HUES6 (cell line): ENCODE measurements around the gene MOB3C.
A peak's percentile ranks its signal among the peaks of the same experiment; 100 is the strongest.

Source experiments
- H3K27ac ChIP-seq: 2 replicates; pipeline ENCODE4 v1.7.0; 2013; ENCODE audit warnings: low read depth, mild to moderate bottlenecking, low read length, inconsistent platforms
- H3K27me3 ChIP-seq: 2 replicates; pipeline ENCODE4 v1.6.1; 2013; ENCODE audit warnings: low read length; ENCODE audit not compliant: control insufficient read depth, insufficient read depth
- H3K36me3 ChIP-seq: 2 replicates; pipeline ENCODE4 v1.6.1; 2013; ENCODE audit warnings: low read length; ENCODE audit not compliant: control insufficient read depth, insufficient read depth
- H3K4me1 ChIP-seq: 2 replicates; pipeline ENCODE4 v1.6.1; 2013; ENCODE audit warnings: low read length; ENCODE audit not compliant: control insufficient read depth, insufficient read depth
- H3K4me3 ChIP-seq: 2 replicates; pipeline ENCODE4 v1.5.1; 2013; ENCODE audit warnings: low read depth, low read length
- H3K9ac ChIP-seq: one replicate; pipeline ENCODE4 v1.6.1; 2013; ENCODE audit warnings: mild to moderate bottlenecking, low read length
- H3K9me3 ChIP-seq: 2 replicates; pipeline ENCODE4 v1.6.1; 2013; ENCODE audit warnings: low read depth, low read length; ENCODE audit not compliant: control insufficient read depth, insufficient read depth

Gene MOB3C

GRCh38 chr1:46603858-46604549 is 12.6 kb downstream of the MOB3C start, which contains the start of gene MKNK1:
Gene MKNK1, minus strand, starts transcription at chr1:46604268. Its CDS starts 20,941 bp downstream, at chr1:46583327.
- no peaks in the 10 kb centered on the region for H3K36me3 ChIP-seq
- peak within 1 kb of the TSS; percentile 49 for H3K9ac ChIP-seq
- peak within 1 kb of the TSS; percentile 87 for H3K4me3 ChIP-seq
- H3K4me1 ChIP-seq, result peaks cover 10% of the 10 kb centered on the region
- H3K27me3 ChIP-seq, result no peaks in the 10 kb centered on the region
- no peak within 1 kb of the TSS for H3K27ac ChIP-seq
- no peaks in the 10 kb centered on the region for H3K9me3 ChIP-seq

DNA sequence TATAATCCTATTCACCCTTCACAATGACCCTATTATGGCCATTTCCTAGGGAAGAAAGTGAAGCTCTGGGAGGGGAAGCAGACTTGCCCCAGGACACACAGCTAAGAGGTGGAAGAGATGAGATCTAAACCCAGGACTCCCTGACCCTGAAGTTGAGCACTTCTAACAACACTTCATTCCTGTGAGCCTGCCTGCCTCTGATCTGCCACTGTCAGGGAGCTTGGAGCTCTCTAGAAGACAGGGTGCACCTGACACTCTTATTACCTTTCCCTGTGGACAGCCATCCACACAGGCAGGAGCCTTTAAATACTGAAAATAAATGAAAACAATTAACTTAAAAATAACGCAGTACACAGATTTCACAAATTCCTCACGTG is 13.1 kb downstream of the MOB3C start:
- Histone ChIP-seq H3K4me3 (peak overlapping the region; percentile 87), H3K9me3 (no peaks in the 10 kb centered on the region), H3K4me1 (peaks cover 10% of the 10 kb centered on the region), H3K27ac (no peak overlapping the region), H3K27me3 (no peaks in the 10 kb centered on the region), H3K9ac (peak overlapping the region; percentile 49), H3K36me3 (no peaks in the 10 kb centered on the region)

- Histone ChIP-seq H3K36me3 (no peaks in the 10 kb centered on the region), H3K27me3 (no peaks in the 10 kb centered on the region), H3K9ac (no peak overlapping the region), H3K4me1 (peaks cover 10% of the 10 kb centered on the region), H3K9me3 (no peaks in the 10 kb centered on the region), H3K27ac (no peak overlapping the region), H3K4me3 (no peak overlapping the region)
These were observed 15.2 kb downstream of the MOB3C start for GRCh38 chr1:46601257-46602007.

- Histone ChIP-seq H3K27me3 (no peaks in the 10 kb centered on the region), H3K36me3 (no peaks in the 10 kb centered on the region), H3K9ac (no peak overlapping the region), H3K9me3 (no peaks in the 10 kb centered on the region), H3K4me3 (no peak overlapping the region), H3K4me1 (peaks cover 6% of the 10 kb centered on the region), H3K27ac (no peak overlapping the region)
These were observed 17.3 kb downstream of the MOB3C start for GRCh38 chr1:46599059-46599970.

- Histone ChIP-seq H3K4me3 (no peak overlapping the region), H3K9ac (no peak overlapping the region), H3K36me3 (peaks cover 18% of the 10 kb centered on the region), H3K27ac (no peak overlapping the region), H3K4me1 (no peaks in the 10 kb centered on the region; the same call in 1 of the 2 replicates), H3K27me3 (no peaks in the 10 kb centered on the region), H3K9me3 (no peaks in the 10 kb centered on the region)
These were observed 19.8 kb downstream of the MOB3C start for GRCh38 chr1:46596846-46597245.

DNA sequence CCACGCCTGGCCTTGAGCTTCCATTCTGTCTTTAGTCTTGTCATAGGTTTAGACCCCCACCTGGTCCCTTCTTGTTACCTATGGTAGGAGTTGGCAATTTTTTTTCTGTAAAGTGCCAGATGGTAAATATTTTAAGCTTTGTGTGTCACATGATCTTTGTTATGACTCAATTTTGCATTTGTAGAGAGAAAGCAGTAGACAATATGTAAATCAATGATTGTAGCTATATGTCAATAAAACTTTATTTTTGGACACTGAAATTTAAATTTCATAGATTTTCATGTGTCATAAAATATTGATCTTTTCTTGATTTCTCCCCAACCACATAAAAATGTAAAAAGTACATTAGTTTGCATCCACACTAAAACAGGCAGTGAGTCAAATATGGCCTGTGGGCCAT is 20.6 kb downstream of the MOB3C start:
- Histone ChIP-seq H3K27me3 (no peaks in the 10 kb centered on the region), H3K4me1 (no peaks in the 10 kb centered on the region; the same call in 1 of the 2 replicates), H3K4me3 (no peak overlapping the region), H3K36me3 (peaks cover 26% of the 10 kb centered on the region), H3K9ac (no peak overlapping the region), H3K27ac (no peak overlapping the region), H3K9me3 (no peaks in the 10 kb centered on the region)

DNA sequence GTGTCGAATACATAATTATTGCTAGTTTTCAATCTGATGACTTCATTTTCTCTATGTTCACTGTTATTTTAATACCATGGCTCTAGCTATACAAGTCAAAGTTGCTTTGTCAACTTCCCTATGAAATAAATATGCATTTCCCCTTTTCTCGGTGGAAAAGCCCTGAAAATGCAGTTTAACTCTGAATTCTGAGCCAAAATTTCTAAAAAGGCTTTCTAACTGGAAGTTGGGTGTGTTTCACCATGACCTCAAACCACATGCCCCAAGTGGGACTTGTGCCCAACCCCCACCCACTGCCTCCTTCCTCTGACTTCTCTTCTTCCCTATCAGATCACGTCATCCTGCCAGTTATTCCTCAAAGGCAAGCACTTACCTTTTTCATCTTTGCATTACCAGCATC is 21.5 kb downstream of the MOB3C start:
- H3K9ac ChIP-seq, result no peak overlapping the region
- no peaks in the 10 kb centered on the region; the same call in 1 of the 2 replicates for H3K4me1 ChIP-seq
- H3K27me3 ChIP-seq, result no peaks in the 10 kb centered on the region
- no peaks in the 10 kb centered on the region for H3K9me3 ChIP-seq
- H3K36me3 ChIP-seq, result peaks cover 29% of the 10 kb centered on the region
- H3K27ac ChIP-seq, result no peak overlapping the region
- no peak overlapping the region for H3K4me3 ChIP-seq

- no peaks in the 10 kb centered on the region for H3K9me3 ChIP-seq
- H3K9ac ChIP-seq, result no peak overlapping the region
- H3K36me3 ChIP-seq, result peaks cover 39% of the 10 kb centered on the region
- no peaks in the 10 kb centered on the region; the same call in 1 of the 2 replicates for H3K4me1 ChIP-seq
- H3K4me3 ChIP-seq, result no peak overlapping the region
- no peak overlapping the region for H3K27ac ChIP-seq
- no peaks in the 10 kb centered on the region for H3K27me3 ChIP-seq
These were observed 22.5 kb downstream of the MOB3C start for GRCh38 chr1:46594063-46594462.

DNA sequence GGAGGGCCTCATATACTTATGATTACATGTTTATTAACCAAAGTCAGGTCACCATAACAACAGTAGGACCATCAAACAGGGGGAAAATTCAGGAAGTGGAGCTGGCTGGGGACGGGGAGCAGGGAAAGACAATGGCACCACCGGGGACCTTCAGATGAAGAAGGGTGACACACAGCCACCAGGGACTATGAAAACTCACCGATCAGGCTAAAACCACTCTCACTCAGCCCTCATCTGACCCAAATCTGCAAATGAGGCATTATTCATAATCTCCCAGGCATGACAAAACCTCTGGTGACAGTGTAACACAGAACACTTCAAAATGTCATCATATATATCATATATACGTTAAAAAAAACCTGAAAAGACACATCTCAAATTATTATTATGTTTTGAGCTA is 23.8 kb downstream of the MOB3C start:
- Histone ChIP-seq H3K4me3 (no peak overlapping the region), H3K4me1 (no peaks in the 10 kb centered on the region; the same call in 1 of the 2 replicates), H3K9me3 (no peaks in the 10 kb centered on the region), H3K27ac (no peak overlapping the region), H3K36me3 (peaks cover 43% of the 10 kb centered on the region), H3K9ac (no peak overlapping the region), H3K27me3 (no peaks in the 10 kb centered on the region)

DNA sequence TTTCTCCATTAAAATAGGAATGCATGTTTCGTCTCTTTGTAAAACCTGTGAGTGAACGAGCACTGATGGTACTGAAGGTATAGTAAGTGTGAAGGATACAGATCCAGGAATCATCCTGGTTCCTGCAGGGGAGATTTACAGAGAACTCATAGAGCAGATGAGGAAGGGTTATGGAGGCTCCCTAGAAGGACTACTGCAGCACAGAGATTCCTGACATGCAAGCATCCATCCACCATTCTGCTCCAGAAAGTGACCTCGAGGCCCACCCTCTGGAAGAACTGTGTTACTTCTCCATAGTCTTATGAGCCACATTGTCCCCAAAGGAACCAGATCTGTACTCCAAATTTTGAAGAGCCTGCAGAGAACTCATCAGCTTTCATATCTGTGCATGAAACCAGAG is 27.1 kb downstream of the MOB3C start:
- Histone ChIP-seq H3K9me3 (no peaks in the 10 kb centered on the region), H3K4me3 (no peak overlapping the region), H3K4me1 (no peaks in the 10 kb centered on the region), H3K27ac (no peak overlapping the region), H3K9ac (no peak overlapping the region), H3K36me3 (peaks cover 48% of the 10 kb centered on the region), H3K27me3 (no peaks in the 10 kb centered on the region)
